ENCODE measurements around the gene NR1H3. TPM values are rescaled to one million over a fixed set of nuclear protein-coding genes. Genes with fewer than 3 reads are reported as not detected.
A peak's percentile ranks its signal among the peaks of the same experiment; 100 is the strongest.

Gene NR1H3
- total RNA-seq, 2 donors from 2014 or later, result 15.9 to 23.2 TPM

GRCh38 chr11:47269002-47269828 lies 11.4 kb downstream of the NR1H3 start:
- TF ChIP-seq CTCF (IDR thresholded peaks at IDR 0.05), result no peak
- Histone ChIP-seq H3K27ac (peak overlapping the region; percentile 89 to 97), H3K36me3 (no peaks in the 10 kb centered on the region), H3K27me3 (no peaks in the 10 kb centered on the region), H3K9me3 (no peaks in the 10 kb centered on the region), H3K4me3 (peak overlapping the region; percentile 86 to 90), H3K4me1 (peaks cover 0 to 53% of the 10 kb centered on the region in 2 donors)
- peak; percentile 86 for DNase-seq (ENCODE audit: low spot score)

GRCh38 chr11:47269829-47270305 lies 12.1 kb downstream of the NR1H3 start, which contains the start of gene MADD:
MADD (plus strand) TSS chr11:47270133.
- H3K27me3 ChIP-seq, result no peaks in the 10 kb centered on the region

GRCh38 chr11:47270331-47271271 lies 12.8 kb downstream of the NR1H3 start:
- no peak for TF ChIP-seq CTCF (IDR thresholded peaks at IDR 0.05)

More at GRCh38 chr11:47269829-47270305, 12.1 kb downstream of the NR1H3 start, which contains the start of gene MADD:
- DNase-seq (ENCODE audit: low spot score), result peak; percentile 81
- Histone ChIP-seq H3K4me3 (peak within 1 kb of the TSS; percentile 86 to 90), H3K4me1 (peaks cover 0 to 53% of the 10 kb centered on the region in 2 donors), H3K9me3 (no peaks in the 10 kb centered on the region), H3K36me3 (peaks cover 7% of the 10 kb centered on the region), H3K27ac (peak within 1 kb of the TSS; percentile 89 to 97)
- TF ChIP-seq CTCF (IDR thresholded peaks at IDR 0.05), result no peak

GRCh38 chr11:47271328-47271727 lies 13.5 kb downstream of the NR1H3 start:
- peak overlapping the region; percentile 86 to 90 for H3K4me3 ChIP-seq
- H3K27ac ChIP-seq, result peak overlapping the region; percentile 89 to 97
- no peak for DNase-seq (ENCODE audit: low spot score)
- H3K27me3 ChIP-seq, result no peaks in the 10 kb centered on the region
- peaks cover 21% of the 10 kb centered on the region for H3K36me3 ChIP-seq
- peaks cover 0 to 49% of the 10 kb centered on the region in 2 donors for H3K4me1 ChIP-seq
- TF ChIP-seq CTCF (IDR thresholded peaks at IDR 0.05), result no peak
- H3K9me3 ChIP-seq, result no peaks in the 10 kb centered on the region

More at GRCh38 chr11:47270331-47271271, 12.8 kb downstream of the NR1H3 start:
- H3K4me3 ChIP-seq, result peak overlapping the region; percentile 86 to 90
- DNase-seq (ENCODE audit: low spot score), result no peak
- H3K9me3 ChIP-seq, result no peaks in the 10 kb centered on the region
- H3K27ac ChIP-seq, result peak overlapping the region; percentile 89 to 97
- peaks cover 0 to 49% of the 10 kb centered on the region in 2 donors for H3K4me1 ChIP-seq
- no peaks in the 10 kb centered on the region for H3K27me3 ChIP-seq
- H3K36me3 ChIP-seq, result peaks cover 14% of the 10 kb centered on the region

GRCh38 chr11:47271961-47272661 lies 14.3 kb downstream of the NR1H3 start:
- Histone ChIP-seq H3K36me3 (peaks cover 29% of the 10 kb centered on the region), H3K27ac (peak overlapping the region; percentile 89 to 97), H3K9me3 (no peaks in the 10 kb centered on the region), H3K27me3 (no peaks in the 10 kb centered on the region), H3K4me3 (no peak overlapping the region), H3K4me1 (peaks cover 0 to 52% of the 10 kb centered on the region in 2 donors)
- no peak for TF ChIP-seq CTCF (IDR thresholded peaks at IDR 0.05)
- no peak for DNase-seq (ENCODE audit: low spot score)

All from right atrium auricular region (tissue), 2 donors.